ENCODE results near the gene SEMA4C.
A peak's percentile ranks its signal among the peaks of the same experiment; 100 is the strongest.

SEMA4C gene

DNA sequence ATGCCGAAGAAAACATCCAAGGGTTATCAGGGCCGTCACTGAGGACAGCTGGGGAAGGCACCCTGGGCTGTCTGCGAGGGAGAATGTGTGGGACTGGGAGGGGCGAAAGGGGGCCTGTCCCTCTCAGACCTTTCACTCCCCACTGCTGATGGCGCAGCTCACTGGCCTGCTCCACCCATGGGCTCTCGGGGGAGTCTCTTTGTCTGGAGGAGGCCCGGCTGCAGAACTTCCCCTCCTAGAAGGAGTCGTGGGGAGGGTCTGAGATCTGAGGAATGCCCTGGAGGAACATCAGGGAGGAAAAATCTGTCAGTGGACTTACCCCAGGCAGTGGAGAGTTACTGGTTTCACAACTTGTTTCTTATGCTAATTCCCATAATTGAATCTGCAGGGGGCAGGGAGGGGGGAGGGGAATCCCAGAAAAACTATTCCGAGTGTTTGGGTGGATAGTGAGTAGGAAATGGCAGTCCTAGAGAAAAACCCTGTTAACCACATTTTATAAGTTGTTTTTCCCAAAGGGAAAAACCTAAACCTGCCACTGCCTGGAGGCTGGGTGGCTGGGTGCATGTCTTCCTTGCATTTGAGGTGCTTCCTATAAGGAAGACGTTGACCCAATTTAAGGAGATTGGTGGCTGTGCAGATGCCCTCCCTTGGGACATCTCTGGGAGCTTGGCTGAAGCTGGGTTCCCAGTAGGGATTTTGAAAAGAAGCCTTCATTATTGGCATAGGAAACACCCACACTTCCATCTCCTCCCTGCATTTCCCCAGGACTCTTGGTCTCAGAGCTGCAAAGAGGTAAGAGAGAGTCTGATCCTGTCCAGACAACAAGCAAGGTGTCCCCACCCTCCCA lies 11.7 kb upstream of the SEMA4C start:
- ATAC-seq (replicated peaks), result no peak
- no peak for DNase-seq
- no peaks in the 10 kb centered on the region for H3K36me3 Mint-ChIP-seq
- H3K9me3 Mint-ChIP-seq, result no peaks in the 10 kb centered on the region
- H3K4me3 Mint-ChIP-seq, result no peak overlapping the region
- H3K27me3 Mint-ChIP-seq, result peaks cover 0 to 30% of the 10 kb centered on the region in 2 donors
- peaks cover 17 to 22% of the 10 kb centered on the region in 2 donors for H3K4me1 Mint-ChIP-seq
- H3K27ac Mint-ChIP-seq, result no peak overlapping the region

DNA sequence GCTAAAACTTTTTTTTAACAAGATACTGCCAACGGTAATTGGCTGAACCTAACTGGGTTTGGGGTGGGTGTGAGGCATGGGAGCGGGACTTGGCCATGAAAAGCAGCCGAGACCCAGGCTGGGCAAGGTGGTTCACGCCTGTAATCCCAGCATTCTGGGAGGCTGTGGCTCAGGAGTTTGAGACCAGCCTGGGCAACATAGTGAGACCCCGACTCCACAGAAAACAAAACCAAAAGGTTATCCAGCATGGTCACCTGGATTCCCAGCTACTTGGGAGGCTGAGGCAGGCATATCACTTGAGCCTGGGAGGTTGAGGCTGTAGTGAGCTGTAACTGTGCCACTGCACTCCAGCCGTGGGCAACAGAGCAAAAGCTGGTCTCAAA lies 11.0 kb upstream of the SEMA4C start:
- H3K27ac Mint-ChIP-seq, result no peak overlapping the region

DNA sequence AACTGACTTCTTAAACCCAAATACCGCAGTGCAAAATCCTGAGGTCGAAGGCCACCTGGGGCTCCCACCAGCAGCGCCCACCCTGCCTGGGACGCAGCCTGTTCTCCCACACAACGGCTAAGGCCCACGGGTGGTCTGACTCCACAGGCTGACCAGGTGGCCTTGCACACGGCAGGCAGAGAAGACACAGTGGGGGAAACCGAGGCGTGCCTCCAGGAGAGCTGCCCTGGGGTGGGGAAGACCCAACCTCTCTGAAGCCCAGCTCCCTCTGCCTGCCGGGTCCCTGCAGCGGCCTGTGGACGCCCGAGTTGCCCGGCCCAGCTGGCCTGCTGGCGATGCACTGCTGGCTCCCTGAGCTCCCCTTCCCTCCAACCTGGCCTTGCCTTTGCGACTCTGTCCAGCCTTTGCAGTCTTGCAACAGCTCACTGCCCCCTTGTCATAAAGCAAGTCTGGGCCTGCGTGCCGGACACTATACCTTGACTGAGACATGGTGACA lies 9.7 kb upstream of the SEMA4C start:
- Mint-ChIP-seq H3K4me3 (no peak overlapping the region), H3K9me3 (no peaks in the 10 kb centered on the region), H3K4me1 (peaks cover 27 to 37% of the 10 kb centered on the region in 2 donors), H3K27me3 (peaks cover 0 to 23% of the 10 kb centered on the region in 2 donors), H3K36me3 (no peaks in the 10 kb centered on the region), H3K27ac (no peak overlapping the region)
- DNase-seq (no peak), ATAC-seq (replicated peaks) (no peak)

More for the DNA sequence above, 11.0 kb upstream of the SEMA4C start:
- H3K36me3 Mint-ChIP-seq, result no peaks in the 10 kb centered on the region
- peaks cover 0 to 30% of the 10 kb centered on the region in 2 donors for H3K27me3 Mint-ChIP-seq
- H3K9me3 Mint-ChIP-seq, result no peaks in the 10 kb centered on the region
- H3K4me3 Mint-ChIP-seq, result no peak overlapping the region
- DNase-seq (no peak), ATAC-seq (replicated peaks) (no peak)
- peaks cover 17 to 24% of the 10 kb centered on the region in 2 donors for H3K4me1 Mint-ChIP-seq

DNA sequence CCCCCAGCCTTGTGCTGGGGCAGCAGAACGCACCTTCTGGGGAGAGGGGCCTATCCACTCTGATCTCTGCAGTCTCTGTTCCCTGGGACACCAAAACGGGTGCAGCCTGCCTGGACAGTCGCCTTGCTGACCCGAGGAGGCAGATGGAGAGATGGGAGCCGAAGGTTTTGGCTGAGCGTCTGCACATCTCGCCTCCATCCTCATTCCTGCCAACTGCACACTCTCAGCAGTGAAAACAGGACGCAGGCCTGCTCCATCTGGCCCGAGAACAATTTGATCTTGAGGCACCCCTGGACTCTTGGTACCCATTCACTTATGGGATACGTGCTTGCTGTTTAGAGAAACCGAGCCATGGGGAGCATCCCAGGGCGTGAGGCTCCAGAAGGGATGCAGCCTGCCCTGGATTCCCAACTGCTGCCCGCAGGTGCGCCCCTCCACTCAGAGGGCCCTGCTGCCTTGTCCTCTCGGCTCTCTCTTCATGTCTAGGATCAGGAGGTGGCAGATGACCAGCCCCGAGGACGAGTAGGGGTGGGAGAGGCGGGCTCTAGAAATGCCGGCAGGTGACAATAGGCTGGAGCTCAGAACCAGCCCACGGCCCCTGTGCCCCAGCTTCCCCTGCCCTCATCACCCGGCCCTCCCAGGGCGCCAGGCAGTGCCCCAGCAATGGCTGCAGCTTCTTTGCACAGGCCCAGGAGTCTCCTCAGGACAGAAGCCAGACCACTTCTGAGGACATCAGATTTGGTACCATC lies 9.1 kb upstream of the SEMA4C start:
- peaks cover 0 to 17% of the 10 kb centered on the region in 2 donors for H3K27me3 Mint-ChIP-seq
- no peak for ATAC-seq (replicated peaks)
- no peaks in the 10 kb centered on the region for H3K36me3 Mint-ChIP-seq
- H3K9me3 Mint-ChIP-seq, result no peaks in the 10 kb centered on the region
- H3K27ac Mint-ChIP-seq, result peak overlapping the region; percentile 42
- peaks cover 33 to 44% of the 10 kb centered on the region in 2 donors for H3K4me1 Mint-ChIP-seq
- H3K4me3 Mint-ChIP-seq, result no peak overlapping the region
- no peak for DNase-seq

DNA sequence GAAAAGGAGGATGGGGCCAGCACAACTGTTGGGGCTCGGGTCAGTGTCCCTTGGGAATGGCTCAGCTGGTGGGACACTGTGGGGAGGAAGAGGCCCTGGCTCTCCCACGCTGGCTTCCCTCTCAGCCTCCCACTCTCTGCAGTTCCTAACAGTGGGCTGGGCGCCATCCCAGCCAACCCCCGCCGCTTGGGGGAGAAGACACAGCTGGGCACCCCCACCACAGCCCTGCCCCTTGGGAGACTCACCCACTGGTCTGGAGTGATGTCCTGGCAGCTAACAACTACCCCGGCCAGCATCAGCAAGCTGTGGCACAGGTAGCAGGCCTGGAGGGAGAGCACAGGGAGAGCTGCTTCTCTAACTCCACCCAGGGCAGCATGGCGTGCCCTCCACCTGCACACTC lies 8.3 kb upstream of the SEMA4C start:
- H3K27me3 Mint-ChIP-seq, result peaks cover 0 to 15% of the 10 kb centered on the region in 2 donors
- H3K4me1 Mint-ChIP-seq, result peaks cover 37 to 52% of the 10 kb centered on the region in 2 donors
- peaks cover 0 to under 1% of the 10 kb centered on the region in 2 donors for H3K36me3 Mint-ChIP-seq
- ATAC-seq (replicated peaks) (no peak), DNase-seq (no peak)
- no peak overlapping the region for H3K4me3 Mint-ChIP-seq
- no peaks in the 10 kb centered on the region for H3K9me3 Mint-ChIP-seq
- H3K27ac Mint-ChIP-seq, result no peak overlapping the region

DNA sequence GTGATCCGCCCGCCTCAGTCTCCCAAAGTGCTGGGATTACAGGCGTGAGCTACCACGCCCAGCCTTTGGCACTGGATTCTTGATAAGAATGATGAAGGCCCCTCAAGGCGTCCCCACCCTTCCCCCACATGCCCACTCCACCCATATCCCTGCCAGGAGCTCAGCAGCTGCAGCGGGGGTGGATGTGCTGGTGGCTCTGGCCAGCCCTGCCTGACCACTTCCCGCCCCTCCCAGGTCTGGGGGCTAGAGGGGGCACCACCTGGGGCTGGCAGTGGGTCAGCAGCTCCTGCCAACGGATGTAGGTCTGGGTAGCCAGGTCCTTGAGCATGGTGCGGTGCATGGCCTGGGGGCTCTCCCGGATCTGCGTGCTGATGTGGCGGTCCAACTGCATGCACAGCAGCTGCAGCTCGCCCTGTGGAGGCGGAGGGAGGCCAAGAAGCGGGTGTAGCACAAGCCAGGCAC lies 7.8 kb upstream of the SEMA4C start:
- Mint-ChIP-seq H3K4me3 (no peak overlapping the region), H3K4me1 (peaks cover 41 to 57% of the 10 kb centered on the region in 2 donors), H3K36me3 (peaks cover 0 to 4% of the 10 kb centered on the region in 2 donors), H3K27ac (peak overlapping the region; percentile 59), H3K27me3 (peaks cover 0 to 15% of the 10 kb centered on the region in 2 donors), H3K9me3 (no peaks in the 10 kb centered on the region)
- ATAC-seq (replicated peaks), result no peak
- no peak for DNase-seq

DNA sequence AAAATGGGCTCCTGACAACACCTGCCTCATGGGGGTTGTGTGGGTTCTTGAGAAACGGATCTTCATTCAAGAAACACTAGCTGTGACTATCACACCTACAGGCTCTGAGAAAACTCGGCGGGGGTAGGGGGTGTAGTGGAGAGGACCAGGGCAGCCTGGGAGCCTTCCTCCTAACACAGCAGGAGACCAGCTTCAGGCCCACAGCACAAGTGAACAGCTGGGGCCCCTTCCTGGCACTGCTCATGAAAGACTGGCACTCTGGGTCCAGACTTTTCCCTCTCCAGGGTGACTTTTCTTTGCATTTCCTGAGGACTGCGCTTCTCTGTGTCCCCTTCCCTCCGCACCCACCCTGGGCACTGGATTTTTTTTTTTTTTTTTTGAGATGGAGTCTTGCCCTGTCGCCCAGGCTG lies 7.2 kb upstream of the SEMA4C start:
- DNase-seq (no peak), ATAC-seq (replicated peaks) (no peak)
- Mint-ChIP-seq H3K27ac (peak overlapping the region; percentile 98), H3K4me1 (peaks cover 42 to 63% of the 10 kb centered on the region in 2 donors), H3K9me3 (no peaks in the 10 kb centered on the region), H3K27me3 (peaks cover 0 to 15% of the 10 kb centered on the region in 2 donors), H3K36me3 (peaks cover 0 to 4% of the 10 kb centered on the region in 2 donors), H3K4me3 (no peak overlapping the region)

DNA sequence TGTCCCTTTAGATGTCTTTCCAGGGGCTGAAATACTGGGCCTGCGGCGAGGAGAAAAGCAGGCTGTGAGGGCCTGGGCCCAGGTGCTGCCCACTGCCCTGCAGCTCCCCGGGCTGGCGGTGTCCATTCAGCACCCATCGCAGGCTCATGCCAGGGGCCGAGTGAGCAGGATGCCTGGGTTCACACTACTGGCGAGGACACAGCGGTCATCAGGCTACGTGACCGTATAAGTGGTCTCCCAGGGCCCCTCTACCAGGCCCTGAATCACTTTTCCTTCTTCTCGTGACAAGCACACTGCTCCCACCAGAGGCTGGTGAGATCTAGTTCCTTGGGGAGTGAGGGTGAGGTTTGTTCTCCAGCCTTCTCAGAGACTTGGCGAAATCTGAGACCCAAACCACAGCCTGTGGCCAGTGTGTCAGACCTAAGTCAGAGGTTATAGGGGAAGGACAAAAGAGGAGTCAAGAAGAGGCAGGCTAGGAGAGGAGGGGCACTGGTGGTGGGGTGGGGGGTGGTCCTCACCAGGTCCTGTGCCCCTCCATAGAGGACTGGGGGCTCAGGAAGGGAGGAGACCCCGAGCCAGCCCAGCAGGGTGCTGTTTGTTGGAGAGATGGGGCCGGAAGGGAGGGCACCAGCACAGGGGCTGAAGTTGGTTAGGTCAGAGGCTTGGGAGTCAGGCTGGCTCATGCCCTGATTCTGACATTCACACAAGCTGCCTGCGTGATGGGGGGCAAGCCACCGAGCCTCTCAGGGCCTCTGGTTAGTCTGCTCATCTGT lies 6.6 kb upstream of the SEMA4C start:
- Mint-ChIP-seq H3K4me3 (no peak overlapping the region), H3K9me3 (no peaks in the 10 kb centered on the region), H3K4me1 (peaks cover 42 to 64% of the 10 kb centered on the region in 2 donors), H3K27ac (peak overlapping the region; percentile 98), H3K27me3 (peaks cover 0 to 12% of the 10 kb centered on the region in 2 donors), H3K36me3 (peaks cover 0 to 4% of the 10 kb centered on the region in 2 donors)
- no peak for DNase-seq
- no peak for ATAC-seq (replicated peaks)

DNA sequence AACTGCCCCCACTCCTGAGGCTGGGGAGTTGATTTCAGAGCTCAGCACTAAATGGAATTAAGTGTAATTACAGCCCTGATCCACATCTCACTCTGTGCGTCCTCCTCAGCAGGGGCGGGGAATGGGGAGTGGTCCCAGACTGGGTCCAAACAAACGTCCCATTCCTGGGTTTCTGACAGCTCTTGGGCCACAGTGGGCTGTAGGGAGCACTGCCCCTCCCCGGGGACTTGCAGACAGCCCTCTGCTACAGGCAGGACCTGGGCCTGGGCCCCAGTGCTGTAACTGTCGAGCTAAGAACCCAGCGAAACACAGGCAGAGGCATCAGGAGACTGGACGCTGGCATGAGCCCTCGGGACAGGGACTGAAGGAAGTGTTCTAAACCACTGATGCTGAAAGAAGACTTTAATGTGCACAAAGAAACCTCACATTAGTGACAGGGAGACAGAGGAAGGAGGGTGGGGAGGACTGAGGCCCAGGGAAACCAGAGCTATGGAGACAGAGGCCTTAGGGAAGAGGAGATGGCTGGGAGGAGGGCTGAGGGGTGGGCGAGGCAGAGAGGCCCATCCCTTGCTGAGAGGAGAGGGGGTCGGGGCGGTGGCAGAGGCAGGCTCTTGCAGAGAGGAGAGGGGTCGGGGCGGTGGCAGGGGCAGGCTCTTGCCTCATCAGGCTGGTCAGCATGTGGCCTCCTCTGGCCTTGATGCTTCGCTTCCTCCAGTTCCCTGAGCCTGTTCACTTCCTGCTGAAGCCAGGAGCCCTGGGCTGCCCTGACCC lies 5.8 kb upstream of the SEMA4C start:
- Mint-ChIP-seq H3K9me3 (no peaks in the 10 kb centered on the region), H3K27me3 (peaks cover 0 to 7% of the 10 kb centered on the region in 2 donors), H3K36me3 (peaks cover 0 to 6% of the 10 kb centered on the region in 2 donors), H3K4me3 (peak overlapping the region; percentile 51 to 73), H3K27ac (peak overlapping the region; percentile 98), H3K4me1 (peaks cover 45 to 62% of the 10 kb centered on the region in 2 donors)
- no peak for ATAC-seq (replicated peaks)
- no peak for DNase-seq

DNA sequence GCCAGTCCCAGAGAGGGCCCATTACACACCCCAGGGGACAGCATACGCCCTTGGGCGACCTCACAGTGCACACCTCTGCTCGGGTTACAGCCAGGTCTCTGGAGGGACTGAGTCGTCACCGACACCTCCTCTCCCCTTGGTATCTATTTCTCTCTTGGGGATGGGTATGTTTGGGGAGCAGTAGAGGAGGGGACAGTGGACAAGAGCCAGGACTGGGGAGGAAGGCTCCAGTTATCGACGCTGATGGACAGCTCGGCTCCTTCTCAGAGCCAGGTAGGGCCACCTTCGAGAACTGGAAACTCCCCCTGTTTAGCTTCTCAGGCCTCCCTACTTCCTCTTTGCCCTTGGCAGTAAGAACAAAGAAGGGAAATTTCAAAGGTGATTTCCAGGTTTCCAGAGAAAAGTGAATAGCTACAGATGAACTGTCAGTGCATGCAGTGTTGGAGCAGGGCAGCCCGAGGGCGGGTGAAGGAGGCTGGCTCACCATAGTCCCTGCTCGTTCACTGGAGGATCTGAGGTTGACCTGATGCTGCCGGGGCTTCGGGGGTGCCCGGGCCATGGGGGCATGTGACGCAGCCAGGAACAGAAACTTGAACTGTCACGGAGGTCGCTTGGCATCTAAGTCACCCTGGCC lies 4.4 kb upstream of the SEMA4C start:
- DNase-seq, result peak; percentile 91
- Mint-ChIP-seq H3K4me3 (peak overlapping the region; percentile 51 to 73), H3K27me3 (no peaks in the 10 kb centered on the region), H3K9me3 (no peaks in the 10 kb centered on the region), H3K4me1 (peaks cover 42 to 66% of the 10 kb centered on the region in 2 donors), H3K27ac (peak overlapping the region; percentile 98), H3K36me3 (peaks cover 0 to 9% of the 10 kb centered on the region in 2 donors)
- peak; percentile 88 to 89 for ATAC-seq (replicated peaks)

DNA sequence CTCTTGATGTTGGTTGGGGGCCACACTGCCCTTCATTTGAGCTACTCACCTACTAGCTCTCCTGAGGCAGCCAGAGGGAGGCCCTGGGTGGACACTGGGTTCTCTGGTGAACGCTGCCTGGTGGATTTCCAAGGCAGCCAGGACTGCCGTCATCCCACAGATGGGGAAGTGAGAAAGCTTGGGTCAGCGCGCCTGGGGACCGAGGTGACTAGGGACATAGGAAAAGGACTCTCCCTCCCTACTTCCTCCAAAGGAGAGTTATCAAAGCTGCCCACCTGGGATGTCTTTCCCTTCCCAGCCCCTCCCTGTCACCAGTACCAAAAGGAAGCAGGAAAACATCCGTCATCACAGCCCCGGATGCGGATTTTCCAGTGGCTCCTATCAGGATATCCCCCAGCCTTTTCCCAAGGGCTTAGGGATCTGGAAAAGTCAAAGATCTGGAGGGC lies 3.8 kb upstream of the SEMA4C start:
- peak; percentile 44 for DNase-seq

DNA sequence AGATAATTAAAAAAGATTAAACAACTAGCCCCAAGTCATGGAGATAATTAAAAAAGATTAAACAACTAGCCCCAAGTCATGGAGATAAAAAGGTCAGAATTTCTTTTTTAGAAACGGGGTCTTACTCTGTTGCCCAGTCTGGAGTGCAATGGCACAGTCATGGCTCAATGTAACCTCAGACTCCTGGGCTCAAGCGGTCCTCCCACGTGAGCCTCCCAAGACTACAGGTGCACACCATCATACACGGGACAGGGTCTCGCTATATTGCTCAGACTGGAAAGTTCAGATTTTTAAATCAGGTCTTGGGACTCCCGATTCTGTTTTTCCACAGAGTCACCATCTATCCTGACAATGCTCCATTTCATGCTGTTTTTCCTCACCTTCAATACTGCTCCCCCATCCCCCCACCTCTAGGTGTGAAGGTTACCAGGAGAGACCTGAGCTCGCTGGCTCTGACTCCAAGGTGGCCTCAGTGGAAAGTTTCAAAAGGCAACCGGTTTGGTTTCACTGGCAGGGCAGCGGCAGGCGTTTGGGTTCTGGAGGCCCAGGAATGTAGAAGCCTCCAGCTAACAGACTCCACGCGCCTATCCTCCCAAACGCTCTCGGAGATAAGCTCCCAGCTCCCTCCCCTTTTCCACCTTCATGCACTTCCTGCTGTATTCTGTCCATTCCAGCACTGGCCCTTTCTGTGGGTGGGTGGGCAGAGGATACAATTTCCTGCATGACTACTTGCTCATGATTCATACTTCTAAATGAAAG lies 2.9 kb upstream of the SEMA4C start:
- peaks cover 43 to 65% of the 10 kb centered on the region in 2 donors for H3K4me1 Mint-ChIP-seq
- H3K4me3 Mint-ChIP-seq, result no peak overlapping the region
- no peaks in the 10 kb centered on the region for H3K9me3 Mint-ChIP-seq
- H3K27ac Mint-ChIP-seq, result peak overlapping the region; percentile 98
- ATAC-seq (replicated peaks) (no peak), DNase-seq (no peak)
- peaks cover 0 to 1% of the 10 kb centered on the region in 2 donors for H3K27me3 Mint-ChIP-seq
- H3K36me3 Mint-ChIP-seq, result peaks cover under 1 to 9% of the 10 kb centered on the region in 2 donors

More for the DNA sequence above, 3.8 kb upstream of the SEMA4C start:
- Mint-ChIP-seq H3K27me3 (no peaks in the 10 kb centered on the region), H3K4me3 (peak overlapping the region in 1 of 2 donors; percentile 44), H3K36me3 (peaks cover 0 to 9% of the 10 kb centered on the region in 2 donors), H3K4me1 (peaks cover 42 to 66% of the 10 kb centered on the region in 2 donors), H3K9me3 (no peaks in the 10 kb centered on the region), H3K27ac (peak overlapping the region; percentile 98)
- ATAC-seq (replicated peaks), result peak in 1 of 2 donors; percentile 8
